A549 treated with dexamethasone at 1 μM for 4 hours (cell line): Measurements from ENCODE around the gene CYP4F3. TPM values are rescaled to one million over a fixed set of nuclear protein-coding genes. Genes with fewer than 3 reads are reported as not detected.

Source experiments
- total RNA-seq: library from RNA; stranded (reverse); fragments of 200-300 nt; extraction: Qiagen RNA extraction; gene quantifications from 5 replicates; pipeline ENCODE4 v1.2.3, GENCODE V29; 2022

CYP4F3 gene, protein sequence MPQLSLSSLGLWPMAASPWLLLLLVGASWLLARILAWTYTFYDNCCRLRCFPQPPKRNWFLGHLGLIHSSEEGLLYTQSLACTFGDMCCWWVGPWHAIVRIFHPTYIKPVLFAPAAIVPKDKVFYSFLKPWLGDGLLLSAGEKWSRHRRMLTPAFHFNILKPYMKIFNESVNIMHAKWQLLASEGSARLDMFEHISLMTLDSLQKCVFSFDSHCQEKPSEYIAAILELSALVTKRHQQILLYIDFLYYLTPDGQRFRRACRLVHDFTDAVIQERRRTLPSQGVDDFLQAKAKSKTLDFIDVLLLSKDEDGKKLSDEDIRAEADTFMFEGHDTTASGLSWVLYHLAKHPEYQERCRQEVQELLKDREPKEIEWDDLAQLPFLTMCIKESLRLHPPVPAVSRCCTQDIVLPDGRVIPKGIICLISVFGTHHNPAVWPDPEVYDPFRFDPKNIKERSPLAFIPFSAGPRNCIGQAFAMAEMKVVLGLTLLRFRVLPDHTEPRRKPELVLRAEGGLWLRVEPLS
- 2.3 to 4.7 TPM (median 3.9 TPM) in 5 replicates for total RNA-seq

GRCh38 chr19:15640294-15640903, at the start of gene CYP4F3:
Gene CYP4F3, plus strand, starts transcription at chr19:15640897. Its CDS starts 519 bp downstream, at chr19:15641416.

DNA sequence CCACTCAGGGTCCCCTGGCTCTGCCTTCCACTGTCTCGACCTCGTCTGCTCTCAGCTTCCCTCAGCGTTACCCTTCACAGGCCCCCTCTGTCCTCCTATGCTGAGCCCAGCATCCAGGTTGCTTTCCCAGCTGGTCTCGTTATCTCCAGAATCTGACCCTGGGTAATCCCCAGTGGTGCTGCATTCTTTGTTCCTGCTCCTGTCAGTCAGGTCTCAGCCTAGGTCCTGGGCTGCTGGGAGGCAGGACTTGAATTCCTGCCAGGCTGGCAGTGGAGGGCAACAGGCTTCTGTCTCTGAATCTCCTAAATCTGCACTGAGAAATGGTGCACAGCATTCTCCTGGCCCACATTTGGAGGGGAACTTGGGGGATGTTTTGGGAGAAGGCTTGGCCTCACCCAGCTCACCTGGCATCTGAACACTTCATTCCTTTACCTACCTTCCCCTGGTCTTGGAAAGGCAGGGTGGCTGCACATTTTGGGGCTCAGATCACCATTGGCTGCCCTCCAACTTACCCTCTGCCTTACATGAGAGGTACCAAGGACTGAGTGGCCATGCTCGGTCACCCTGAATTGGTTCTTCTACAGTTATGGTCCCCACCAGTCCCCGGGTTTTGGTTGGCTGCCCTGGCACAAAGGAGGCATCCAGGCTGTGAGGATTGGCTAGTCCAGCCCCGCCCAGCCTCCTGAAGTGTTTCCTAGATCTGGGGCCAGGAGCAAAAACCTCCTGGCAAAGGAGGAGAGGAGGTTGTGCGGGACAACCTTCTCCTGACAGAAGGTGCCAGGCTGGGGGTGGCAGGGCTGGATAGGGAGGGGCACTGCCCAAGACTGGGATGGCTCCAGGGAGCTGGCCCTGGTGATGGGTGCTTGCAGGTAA, 26.0 kb upstream of the CYP4F3 start, which contains the start of gene CYP4F8:
TSS of gene CYP4F8 (plus strand) at position 712 of the 873 bp plus-strand sequence. CDS start 399 bp downstream, outside the sequence.

GRCh38 chr19:15672580-15673175, 32.0 kb downstream of the CYP4F3 start, which contains the start of gene CYP4F12:
Gene CYP4F12, plus strand, starts transcription at chr19:15673087. Its CDS starts 443 bp downstream, at chr19:15673530.

Other genes starting within 250 kb of the CYP4F3 start
- 35.3 to 43.1 TPM (median 38.7 TPM) in 5 replicates for gene AKAP8L, start 221.9 kb upstream of the CYP4F3 start, total RNA-seq
- gene WIZ, start 190.9 kb upstream of the CYP4F3 start, total RNA-seq: 12.9 to 25.5 TPM (median 24.2 TPM) in 5 replicates
- gene RASAL3, start 176.4 kb upstream of the CYP4F3 start, total RNA-seq: not detected in 5 replicates
- gene PGLYRP2, start 161.4 kb upstream of the CYP4F3 start, total RNA-seq: not detected in 5 replicates
- 0.13 to 0.44 TPM (median 0.27 TPM) in 5 replicates for gene CYP4F22, start 132.4 kb upstream of the CYP4F3 start, total RNA-seq
- not detected in 5 replicates for gene CYP4F8, start 25.7 kb upstream of the CYP4F3 start, total RNA-seq
- 1.6 to 2.8 TPM (median 2.1 TPM) in 5 replicates for gene CYP4F12, start 32.2 kb downstream of the CYP4F3 start, total RNA-seq
- not detected in 5 replicates for gene OR10H2, start 87.1 kb downstream of the CYP4F3 start, total RNA-seq
- not detected in 5 replicates for gene OR10H3, start 97.1 kb downstream of the CYP4F3 start, total RNA-seq
- gene OR10H5, start 146.8 kb downstream of the CYP4F3 start, total RNA-seq: not detected in 5 replicates
- gene OR10H1, start 174.8 kb downstream of the CYP4F3 start, total RNA-seq: not detected in 5 replicates